Omental fat pad (tissue), 4 donors: Measurements from ENCODE around the gene CLDN22. TPM values are rescaled to one million over a fixed set of nuclear protein-coding genes. Genes with fewer than 3 reads are reported as not detected.

Experiments
- ATAC-seq: fragments of 150-250 bp; one replicate; pipeline ENCODE4 v1.9.1; 2016; ENCODE audit warnings: mild to moderate bottlenecking, moderate library complexity; ENCODE audit not compliant: low FRiP score
- DNase-seq: peaks from one replicate; pipeline ENCODE4 v3.0.0-alpha.2; 2019; ENCODE audit warnings: low spot score
- total RNA-seq, 4 donors: library from RNA; depleted of rRNA; stranded (reverse); fragments of >200 nt; gene quantifications; one replicate each; pipeline ENCODE4 v1.1.0, GENCODE V29; 2016
- TF ChIP-seq, protein P1 (sequence below), 3 donors: fragments of 450-650 bp; IDR thresholded peaks; one replicate each; pipeline ENCODE4 v1.5.1; 2016 to 2017; ENCODE audit warnings: antibody characterized with exemption in 3 of 3, mild to moderate bottlenecking in 3 of 3, moderate library complexity in 2 of 3

The CLDN22 gene
- total RNA-seq, 4 donors from 2014 or later = not detected

DNA sequence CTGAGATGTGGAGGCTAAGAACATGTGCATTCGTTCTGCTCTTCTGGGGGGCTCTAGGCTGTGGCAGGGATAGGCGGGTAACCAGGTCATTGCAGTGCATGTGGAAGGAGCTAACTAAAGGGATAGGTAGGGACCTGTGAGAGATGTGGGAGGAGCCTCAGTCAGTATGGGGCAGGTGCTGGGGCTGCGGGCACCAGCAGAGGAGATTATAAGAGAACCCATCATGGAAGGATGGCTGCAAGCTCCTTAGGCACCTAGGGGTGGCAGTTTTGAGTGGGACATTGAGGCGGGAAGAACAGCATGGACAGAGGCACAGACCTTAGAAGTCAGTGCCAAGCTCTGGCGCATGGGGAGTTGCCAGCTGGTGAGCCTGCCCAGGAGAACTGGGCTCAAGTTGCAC is 7.2 kb downstream of the CLDN22 start:
- ATAC-seq (no peak), DNase-seq (no peak)
- TF ChIP-seq, protein P1, sequence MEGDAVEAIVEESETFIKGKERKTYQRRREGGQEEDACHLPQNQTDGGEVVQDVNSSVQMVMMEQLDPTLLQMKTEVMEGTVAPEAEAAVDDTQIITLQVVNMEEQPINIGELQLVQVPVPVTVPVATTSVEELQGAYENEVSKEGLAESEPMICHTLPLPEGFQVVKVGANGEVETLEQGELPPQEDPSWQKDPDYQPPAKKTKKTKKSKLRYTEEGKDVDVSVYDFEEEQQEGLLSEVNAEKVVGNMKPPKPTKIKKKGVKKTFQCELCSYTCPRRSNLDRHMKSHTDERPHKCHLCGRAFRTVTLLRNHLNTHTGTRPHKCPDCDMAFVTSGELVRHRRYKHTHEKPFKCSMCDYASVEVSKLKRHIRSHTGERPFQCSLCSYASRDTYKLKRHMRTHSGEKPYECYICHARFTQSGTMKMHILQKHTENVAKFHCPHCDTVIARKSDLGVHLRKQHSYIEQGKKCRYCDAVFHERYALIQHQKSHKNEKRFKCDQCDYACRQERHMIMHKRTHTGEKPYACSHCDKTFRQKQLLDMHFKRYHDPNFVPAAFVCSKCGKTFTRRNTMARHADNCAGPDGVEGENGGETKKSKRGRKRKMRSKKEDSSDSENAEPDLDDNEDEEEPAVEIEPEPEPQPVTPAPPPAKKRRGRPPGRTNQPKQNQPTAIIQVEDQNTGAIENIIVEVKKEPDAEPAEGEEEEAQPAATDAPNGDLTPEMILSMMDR (IDR thresholded peaks at IDR 0.05) = no peak

DNA sequence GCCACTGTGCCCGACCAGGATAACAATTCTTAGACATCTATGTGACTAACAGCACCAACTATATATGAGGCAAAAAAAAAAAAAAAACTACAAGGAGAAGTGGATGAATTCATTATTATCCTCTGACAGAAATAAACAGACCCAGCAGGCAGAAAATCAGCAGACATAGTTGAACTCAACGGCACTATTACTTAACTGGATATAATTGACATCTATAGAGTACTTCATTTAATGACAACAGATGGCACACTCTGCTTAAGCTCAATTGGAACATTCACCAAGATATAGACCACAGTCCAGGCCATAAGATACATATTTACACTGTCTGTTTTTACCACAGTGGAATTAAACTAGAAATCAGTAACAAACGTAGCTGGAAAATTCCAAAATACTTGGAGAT is 13.3 kb downstream of the CLDN22 start:
- ATAC-seq (no peak), DNase-seq (no peak)
- TF ChIP-seq, protein P1 (IDR thresholded peaks at IDR 0.05) = no peak

DNA sequence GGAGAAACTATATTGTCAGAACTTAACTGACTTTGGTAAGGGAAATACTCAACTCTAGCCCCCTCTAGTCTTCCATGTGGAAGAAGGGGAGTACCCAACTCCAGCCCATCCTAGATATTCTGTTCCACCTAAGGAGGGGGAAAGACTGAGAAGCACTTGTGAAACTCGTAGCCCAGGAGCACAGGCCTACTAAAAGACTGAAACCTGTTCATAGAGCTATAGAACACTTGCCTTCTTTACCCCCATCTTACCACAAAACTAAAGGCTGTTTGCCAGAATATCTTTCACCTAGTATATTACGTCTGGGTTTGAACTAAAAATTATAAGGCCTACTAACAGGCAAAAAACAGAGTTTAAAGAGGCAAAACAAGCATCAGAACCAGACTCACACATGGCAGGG is 15.5 kb downstream of the CLDN22 start:
- TF ChIP-seq, protein P1 (IDR thresholded peaks at IDR 0.05) = no peak
- DNase-seq = no peak
- no peak for ATAC-seq

DNA sequence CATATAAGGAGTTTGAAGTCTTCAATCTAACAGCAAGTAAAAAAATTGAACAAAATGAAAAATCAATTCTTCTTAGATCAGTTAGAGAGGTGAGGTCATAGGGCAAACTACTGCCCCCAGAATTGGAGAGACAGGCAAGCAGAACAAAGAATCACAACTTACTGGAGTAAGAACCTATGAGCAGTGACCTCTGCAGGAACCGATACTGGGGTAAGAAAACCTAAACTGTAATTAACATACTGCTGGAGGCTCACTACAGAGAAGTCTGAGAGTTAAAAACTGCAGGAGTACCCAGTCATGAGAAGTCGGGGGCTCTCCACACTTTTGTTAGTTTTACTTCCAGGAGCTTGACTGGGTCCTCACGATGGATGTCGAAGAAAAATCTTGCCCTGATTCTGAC is 16.0 kb downstream of the CLDN22 start:
- DNase-seq (no peak), ATAC-seq (no peak)
- TF ChIP-seq, protein P1 (IDR thresholded peaks at IDR 0.05) = no peak

DNA sequence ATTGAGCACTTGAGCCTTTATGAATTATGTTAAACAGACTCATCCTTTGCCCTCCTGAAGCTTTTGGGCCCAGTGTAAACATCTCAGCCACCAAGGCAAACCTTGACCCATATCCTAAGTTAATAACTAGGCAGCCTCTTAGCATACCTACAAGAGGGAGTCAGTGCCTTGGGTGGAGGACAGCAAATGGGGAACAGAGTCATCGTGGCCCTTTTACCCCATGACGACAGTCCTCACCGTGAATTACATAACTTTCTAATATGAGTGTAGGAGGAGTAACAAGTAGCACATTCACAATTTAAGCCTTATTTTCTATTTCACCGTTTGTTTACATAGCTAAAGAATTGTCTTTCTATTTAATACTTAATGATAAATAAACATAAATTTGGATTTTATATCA is 16.8 kb downstream of the CLDN22 start:
- ATAC-seq (no peak), DNase-seq (no peak)
- TF ChIP-seq, protein P1 (IDR thresholded peaks at IDR 0.05) = no peak

DNA sequence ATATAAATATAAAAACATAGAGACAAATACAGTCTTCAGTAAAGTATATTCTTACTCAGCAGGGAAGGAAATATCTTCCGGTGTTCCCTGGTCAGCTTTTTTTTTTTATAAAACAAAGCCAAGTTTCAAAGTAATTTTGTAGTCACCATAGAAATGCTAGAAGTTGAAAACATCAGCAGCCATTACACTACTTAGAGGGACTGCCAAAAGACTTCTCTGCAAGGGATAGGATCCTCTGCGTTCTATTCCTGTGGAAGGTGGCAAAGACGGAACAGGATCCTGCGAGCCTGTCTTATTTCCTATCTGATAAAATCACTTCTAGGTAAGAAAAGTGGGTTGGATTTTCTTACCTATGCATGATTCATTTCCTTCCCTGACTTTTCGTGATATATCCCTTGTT is 19.4 kb downstream of the CLDN22 start:
- ATAC-seq (no peak), DNase-seq (no peak)
- TF ChIP-seq, protein P1 (IDR thresholded peaks at IDR 0.05) = no peak

DNA sequence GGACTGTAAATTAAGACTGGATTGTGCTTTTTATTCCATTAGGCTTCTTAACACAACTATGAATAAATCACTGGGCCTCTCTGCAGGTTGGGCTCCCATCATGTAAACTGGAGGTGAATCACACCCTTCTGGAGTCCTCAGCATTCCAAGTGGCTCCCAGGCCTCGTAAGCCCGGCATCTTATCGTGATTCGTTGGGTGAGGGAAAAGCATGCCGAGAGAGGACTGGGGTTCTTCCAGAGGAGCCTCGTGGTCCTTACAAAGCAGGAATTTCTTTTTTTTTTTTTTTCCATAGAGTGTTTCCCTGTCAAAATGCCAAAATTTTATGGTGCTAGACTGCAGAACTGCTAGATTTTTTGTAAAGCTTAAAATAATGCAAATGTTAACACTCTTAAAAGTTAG is 20.0 kb downstream of the CLDN22 start:
- TF ChIP-seq, protein P1 (IDR thresholded peaks at IDR 0.05) = no peak
- ATAC-seq (no peak), DNase-seq (no peak)
